HepG2 (cell line): ENCODE data around the gene KLF17. TPM values are rescaled to one million over a fixed set of nuclear protein-coding genes. Genes with fewer than 3 reads are reported as not detected.

Source experiments
- ATAC-seq: fragments of 200-7000 bp; cut with Tn5 transposase; 3 replicates; pipeline ENCODE4 v1.9.1; 2020; ENCODE audit warnings: mild to moderate bottlenecking, moderate library complexity
- BruUV-seq: library from RNA; stranded (reverse); fragments of 400-500 nt; replicated peaks from 2 replicates; lab custom pipeline; 2021; lab: Mats Ljungman, UMichigan
- CTCF ChIA-PET: fragments of 300-600 bp; formaldehyde crosslinking; extraction: SDS; loops from one replicate; lab custom pipeline; 2021; ENCODE audit warnings: low total read pairs, inconsistent platforms, low intra/inter-chr PET ratio; lab: Yijun Ruan, JAX
- POLR2A ChIA-PET: fragments of 350-600 bp; sonication (Branson Sonifier 250); formaldehyde crosslinking; loops from one replicate; lab custom pipeline; 2020; ENCODE audit warnings: antibody characterized with exemption, inconsistent platforms; lab: Yijun Ruan, JAX
- DNase-seq: peaks from one replicate; pipeline ENCODE4 v3.0.0-alpha.2; 2015; ENCODE audit warnings: low spot score
- FAIRE-seq: peaks from 3 replicates; lab custom pipeline; 2011; peaks lifted over from hg19 to GRCh38; lab: Jason Lieb, UNC
- H2AFZ ChIP-seq: one replicate; pipeline ENCODE4 v1.6.1; 2011; ENCODE audit warnings: low read length, inconsistent platforms
- H3K27ac ChIP-seq: fragments of 300-600 bp; 3 replicates; pipeline ENCODE4 v1.8.0; 2011; ENCODE audit warnings: mixed run types, mild to moderate bottlenecking, mixed read lengths, low read length, inconsistent platforms; ENCODE audit not compliant: insufficient read depth; ENCODE audit errors: extremely low read length
- H3K27me3 ChIP-seq, 2 experiments: fragments of 200-600 bp in 1 of 2; 2 replicates in 1 of 2; 3 replicates in 1 of 2; pipeline versions ENCODE4 v1.6.0 to v1.8.0; 2011; ENCODE audit warnings: low read length in 2 of 2, mild to moderate bottlenecking in 2 of 2, moderate library complexity in 2 of 2, inconsistent platforms in 1 of 2; ENCODE audit not compliant: insufficient read depth in 2 of 2, control insufficient read depth in 1 of 2
- H3K36me3 ChIP-seq, 2 experiments: fragments of 200-600 bp in 1 of 2; replicated peaks in 1 of 2; 2 replicates in 1 of 2; 3 replicates in 1 of 2; pipeline versions ENCODE4 v1.5.1 to v1.8.0; 2011; ENCODE audit warnings: low read length in 2 of 2, inconsistent platforms in 1 of 2; ENCODE audit not compliant: insufficient read depth in 2 of 2, control insufficient read depth in 1 of 2
- H3K4me1 ChIP-seq: 2 replicates; pipeline ENCODE4 v1.5.1; 2012; ENCODE audit warnings: low read length, inconsistent platforms; ENCODE audit not compliant: insufficient read depth
- H3K4me2 ChIP-seq: 2 replicates; pipeline ENCODE4 v1.6.0; 2011; ENCODE audit warnings: low read depth, low read length, inconsistent platforms
- H3K4me3 ChIP-seq, 3 experiments: fragments of 200-600 bp in 1 of 3; sonication (generic), shearing (Covaris generic) in 1 of 3; replicated peaks in 1 of 3; 2 replicates each; pipeline ENCODE4 v1.5.1; 2011 to 2016; ENCODE audit warnings: low read length in 3 of 3, inconsistent platforms in 2 of 3, low read depth in 2 of 3, mild to moderate bottlenecking in 2 of 3, control low read depth in 1 of 3, mixed read lengths in 1 of 3; ENCODE audit not compliant: insufficient read depth in 1 of 3
- H3K79me2 ChIP-seq: one replicate; pipeline ENCODE4 v1.6.1; 2011; ENCODE audit warnings: low read length, inconsistent platforms; ENCODE audit not compliant: insufficient read depth
- H3K9ac ChIP-seq: 2 replicates; pipeline ENCODE4 v1.6.0; 2011; ENCODE audit warnings: mild to moderate bottlenecking, low read depth, low read length, inconsistent platforms; ENCODE audit not compliant: insufficient read depth
- H3K9me3 ChIP-seq: 2 replicates; pipeline ENCODE4 v1.5.1; 2012; ENCODE audit warnings: mild to moderate bottlenecking, low read length
- H4K20me1 ChIP-seq: 2 replicates; pipeline ENCODE4 v1.6.0; 2011; ENCODE audit warnings: inconsistent platforms, mild to moderate bottlenecking, low read length, moderate library complexity; ENCODE audit not compliant: insufficient read depth
- DPF2 ChIP-seq: sonication (generic); formaldehyde crosslinking; IDR thresholded peaks from 2 replicates; pipeline ENCODE4 v1.4.0; 2020; ENCODE audit warnings: mild to moderate bottlenecking, low read depth, missing genetic modification reagents, borderline replicate concordance
- MED8 ChIP-seq: sonication (generic); formaldehyde crosslinking; IDR thresholded peaks from 2 replicates; pipeline ENCODE4 v1.8.1; 2023; ENCODE audit warnings: mild to moderate bottlenecking, missing genetic modification reagents; ENCODE audit not compliant: insufficient replicate concordance
- PRMT3 ChIP-seq: sonication (generic); formaldehyde crosslinking; IDR thresholded peaks from 2 replicates; pipeline ENCODE4 v1.8.1; 2022; ENCODE audit warnings: low read depth, mild to moderate bottlenecking, moderate library complexity, missing genetic modification reagents, borderline replicate concordance
- SP1 ChIP-seq, 2 experiments: fragments of 450-650 bp in 1 of 2; sonication (generic) in 1 of 2; formaldehyde crosslinking in 1 of 2; IDR thresholded peaks; 2 replicates each; pipeline versions ENCODE4 v1.4.0 to v1.6.1; 2016 to 2020; ENCODE audit warnings: missing genetic modification reagents in 1 of 2
- ZNF574 ChIP-seq: sonication (generic); formaldehyde crosslinking; IDR thresholded peaks from 2 replicates; pipeline ENCODE4 v1.4.0; 2020; ENCODE audit warnings: missing genetic modification reagents
- ZNF772 ChIP-seq: sonication (generic); formaldehyde crosslinking; IDR thresholded peaks from 2 replicates; pipeline ENCODE4 v1.5.0; 2020; ENCODE audit warnings: mild to moderate bottlenecking, missing genetic modification reagents
- WGBS: methylation state at CpG from one replicate; pipeline ENCODE4 v1.1.6; 2017; ENCODE audit warnings: low lambda C conversion rate; 5-methylcytosine and 5-hydroxymethylcytosine counted together
- in situ Hi-C: cut with HindIII; loops from 2 replicates; pipeline ENCODE4 v1.10.0; 2017; ENCODE audit warnings: low pct_unique_long_range_greater_than_20kb; ENCODE audit not compliant: extremely low pct_ligation_motif_present
- intact Hi-C: fragments of 100-400 bp; cut with micrococcal nuclease; formaldehyde crosslinking; loops from one replicate; pipeline ENCODE4 v1.10.0; 2022; ENCODE audit not compliant: unreplicated experiment
- polyA plus RNA-seq, 8 experiments: library from polyadenylated mRNA; depleted of rRNA in 3 of 8; stranded (reverse) in 7 of 8; unstranded in 1 of 8; fragments of >200 nt; fragmentation: Illumina TruSeq in 4 of 8; extraction: Trizol in 4 of 8; gene quantifications; 2 replicates each; pipeline versions ENCODE4 v1.2.1 to v1.2.3, GENCODE V29; 2011 to 2016; ENCODE audit warnings: low read depth in 4 of 8, missing spikeins in 1 of 8, mixed read lengths in 1 of 8; ENCODE audit not compliant: insufficient read depth in 1 of 8
- total RNA-seq, 5 experiments: library from RNA; depleted of rRNA; stranded (reverse); fragments of >200 nt; fragmentation: Illumina TruSeq; extraction: Trizol; gene quantifications; 2 replicates each; pipeline ENCODE4 v1.2.3, GENCODE V29; 2016; ENCODE audit warnings: low read depth in 1 of 5

The KLF17 gene
- total and polyA plus RNA-seq, 2 of the 13 experiments (the other 11 are each of a cell fraction or from before 2014, with no cell fraction given): not detected

GRCh38 chr1:44144962-44145756 is 26.5 kb downstream of the KLF17 start:
- H3K4me3 ChIP-seq: no peak overlapping the region
- no peaks in the 10 kb centered on the region for H3K79me2 ChIP-seq
- TF ChIP-seq ZNF574 (CRISPR knock-in tag) (no peak), MED8 (CRISPR knock-in tag) (no peak), DPF2 (CRISPR knock-in tag) (no peak), ZNF772 (CRISPR knock-in tag) (no peak), SP1 (IDR thresholded peaks at IDR 0.05) (no peak), SP1 (CRISPR knock-in tag; IDR thresholded peaks at IDR 0.05) (no peak), PRMT3 (CRISPR knock-in tag) (no peak)
- no peaks in the 10 kb centered on the region for H4K20me1 ChIP-seq
- no peaks in the 10 kb centered on the region for H3K4me1 ChIP-seq
- no peak overlapping the region for H3K4me2 ChIP-seq
- H3K36me3 ChIP-seq: no peaks in the 10 kb centered on the region
- in situ Hi-C loops (no loop called here), intact Hi-C loops (no loop called here)
- 6% methylated on average over 2 of the region's 2 CpGs for WGBS
- ChIA-PET POLR2A (no interaction called here), CTCF (no interaction called here)
- peaks cover 6% of the 10 kb centered on the region for H3K9me3 ChIP-seq
- H2AFZ ChIP-seq: no peak overlapping the region
- no TSS peak for BruUV-seq
- ATAC-seq (no peak), FAIRE-seq (no peak), DNase-seq (no peak)
- H3K27ac ChIP-seq: no peak overlapping the region
- 0 out of 5 replicates have a peak, but pooled peaks cover 0 to 2% of the 10 kb centered on the region in 2 experiments for H3K27me3 ChIP-seq
- H3K9ac ChIP-seq: no peak overlapping the region
